Upper lobe of left lung (tissue), 6 donors: Measurements from ENCODE around the gene PTPRJ. TPM values are rescaled to one million over a fixed set of nuclear protein-coding genes. Genes with fewer than 3 reads are reported as not detected.

ENCODE experiments used
- ATAC-seq, 2 donors: fragments of 200-7000 bp; cut with Tn5 transposase; one replicate each; pipeline ENCODE4 v1.9.1; 2022; ENCODE audit warnings: mild to moderate bottlenecking in 2 of 2, moderate library complexity in 2 of 2; ENCODE audit not compliant: low FRiP score in 2 of 2
- DNase-seq, 2 donors: peaks; one replicate each; pipeline ENCODE4 v3.0.0-alpha.2; 2019 to 2020
- H3K27ac ChIP-seq, 4 donors: fragments of 200-600 bp; sonication (generic); one replicate each; pipeline ENCODE4 v1.5.1; 2016 to 2019
- H3K27me3 ChIP-seq, 4 donors: fragments of 200-600 bp; sonication (generic); one replicate each; pipeline ENCODE4 v1.5.1; 2017 to 2019
- H3K36me3 ChIP-seq, 4 donors: fragments of 200-600 bp; sonication (generic); one replicate each; pipeline ENCODE4 v1.5.1; 2016 to 2019
- H3K4me1 ChIP-seq, 4 donors: fragments of 200-600 bp; sonication (generic); one replicate each; pipeline ENCODE4 v1.5.1; 2018 to 2019
- H3K4me3 ChIP-seq, 4 donors: fragments of 200-600 bp; sonication (generic); one replicate each; pipeline ENCODE4 v1.5.1; 2017 to 2019; ENCODE audit warnings: mild to moderate bottlenecking in 2 of 4, moderate library complexity in 1 of 4
- H3K9me3 ChIP-seq, 4 donors: fragments of 200-600 bp; sonication (generic); one replicate each; pipeline ENCODE4 v1.5.1; 2018 to 2019
- CTCF ChIP-seq, 6 experiments: fragments of 450-650 bp in 4 of 6; fragments of 200-600 bp in 2 of 6; sonication (generic) in 2 of 6; IDR thresholded peaks; one replicate each; pipeline ENCODE4 v1.5.1; 2016 to 2019; ENCODE audit warnings: antibody characterized with exemption in 6 of 6
- EP300 ChIP-seq, 4 donors: sonication (generic); formaldehyde crosslinking; IDR thresholded peaks; one replicate each; pipeline ENCODE4 v1.5.1; 2017; ENCODE audit warnings: antibody characterized with exemption in 4 of 4, control low read depth in 2 of 4
- POLR2A ChIP-seq, 4 donors: fragments of 450-650 bp; IDR thresholded peaks; one replicate each; pipeline ENCODE4 v1.5.1; 2016 to 2017; ENCODE audit warnings: antibody characterized with exemption in 4 of 4, mild to moderate bottlenecking in 2 of 4
- POLR2AphosphoS5 ChIP-seq, 2 donors: sonication (generic); formaldehyde crosslinking; IDR thresholded peaks; one replicate each; pipeline ENCODE4 v1.5.1; 2017; ENCODE audit warnings: antibody characterized with exemption in 2 of 2
- WGBS, 2 donors: methylation state at CpG; one replicate each; pipeline ENCODE4 v1.1.5; 2017 to 2018; 5-methylcytosine and 5-hydroxymethylcytosine counted together
- total RNA-seq, 6 donors: library from RNA; depleted of rRNA in 4 of 6; stranded (reverse); fragments of >200 nt in 4 of 6; gene quantifications; one replicate each; pipeline versions ENCODE4 v1.1.0 to v1.2.1, GENCODE V29; 2016 to 2021
- donor health status: DM: no; HTN: no; CAD: no; lungs with moderate emphysema.
- donor health status: DM: no; HTN: yes; CAD: no; lungs with severe emphysema.

The PTPRJ gene
- total RNA-seq, 6 donors from 2014 or later, result 17.9 to 50.4 (median 32.9) TPM

- H3K36me3 ChIP-seq, result no peaks in the 10 kb centered on the region
- ATAC-seq, result no peak
- TF ChIP-seq EP300 (IDR thresholded peaks at IDR 0.05), result no peak
- no peak for TF ChIP-seq CTCF (IDR thresholded peaks at IDR 0.05)
- TF ChIP-seq POLR2AphosphoS5 (IDR thresholded peaks at IDR 0.05), result no peak
- no peak for TF ChIP-seq POLR2A (IDR thresholded peaks at IDR 0.05)
- peaks cover 0 to 3% (median 1%) of the 10 kb centered on the region in 4 donors for H3K4me1 ChIP-seq
- 94 to 96% methylated on average over 4 of the region's 4 CpGs for WGBS, 2 donors
- no peaks in the 10 kb centered on the region for H3K9me3 ChIP-seq
- no peak for DNase-seq
- H3K4me3 ChIP-seq, result no peak overlapping the region
- H3K27ac ChIP-seq, result no peak overlapping the region
- H3K27me3 ChIP-seq, result no peaks in the 10 kb centered on the region
Observed at GRCh38 chr11:47955061-47955755, 25.2 kb upstream of the PTPRJ start.

- H3K4me3 ChIP-seq, result no peak overlapping the region
- WGBS, 2 donors, result 65 to 83% methylated on average over 6 of the region's 6 CpGs
- H3K4me1 ChIP-seq, result no peaks in the 10 kb centered on the region
- H3K36me3 ChIP-seq, result no peaks in the 10 kb centered on the region
- no peaks in the 10 kb centered on the region for H3K9me3 ChIP-seq
- peak in 1 of 2 donors; percentile 66 for ATAC-seq
- TF ChIP-seq POLR2A (IDR thresholded peaks at IDR 0.05), result no peak
- TF ChIP-seq EP300 (IDR thresholded peaks at IDR 0.05), result no peak
- no peak for TF ChIP-seq POLR2AphosphoS5 (IDR thresholded peaks at IDR 0.05)
- no peak for TF ChIP-seq CTCF (IDR thresholded peaks at IDR 0.05)
- no peaks in the 10 kb centered on the region for H3K27me3 ChIP-seq
- DNase-seq, result peak in 1 of 2 donors; percentile 88
- H3K27ac ChIP-seq, result no peak overlapping the region
Observed at GRCh38 chr11:47960015-47960414, 20.3 kb upstream of the PTPRJ start.

GRCh38 chr11:47961383-47961782 is 19.0 kb upstream of the PTPRJ start:
- H3K4me1 ChIP-seq, result no peaks in the 10 kb centered on the region

GRCh38 chr11:47964546-47964945 is 15.8 kb upstream of the PTPRJ start:
- 94 to 95% methylated on average over 6 of the region's 6 CpGs for WGBS, 2 donors
- no peak for DNase-seq
- no peaks in the 10 kb centered on the region for H3K4me1 ChIP-seq

More at GRCh38 chr11:47961383-47961782, 19.0 kb upstream of the PTPRJ start:
- DNase-seq (peak in 1 of 2 donors; percentile 26), ATAC-seq (no peak)
- 95 to 96% methylated on average over 5 of the region's 5 CpGs for WGBS, 2 donors
- Histone ChIP-seq H3K4me3 (no peak overlapping the region), H3K9me3 (no peaks in the 10 kb centered on the region), H3K27me3 (no peaks in the 10 kb centered on the region), H3K27ac (no peak overlapping the region), H3K36me3 (no peaks in the 10 kb centered on the region)
- no peak for TF ChIP-seq POLR2A (IDR thresholded peaks at IDR 0.05)
- TF ChIP-seq CTCF (IDR thresholded peaks at IDR 0.05), result no peak
- no peak for TF ChIP-seq EP300 (IDR thresholded peaks at IDR 0.05)
- TF ChIP-seq POLR2AphosphoS5 (IDR thresholded peaks at IDR 0.05), result no peak

More at GRCh38 chr11:47964546-47964945, 15.8 kb upstream of the PTPRJ start:
- no peaks in the 10 kb centered on the region for H3K9me3 ChIP-seq
- no peak overlapping the region for H3K4me3 ChIP-seq
- no peak overlapping the region for H3K27ac ChIP-seq
- no peak for ATAC-seq
- TF ChIP-seq CTCF (IDR thresholded peaks at IDR 0.05), result no peak
- TF ChIP-seq POLR2A (IDR thresholded peaks at IDR 0.05), result no peak
- TF ChIP-seq POLR2AphosphoS5 (IDR thresholded peaks at IDR 0.05), result no peak
- no peak for TF ChIP-seq EP300 (IDR thresholded peaks at IDR 0.05)
- H3K36me3 ChIP-seq, result no peaks in the 10 kb centered on the region
- H3K27me3 ChIP-seq, result no peaks in the 10 kb centered on the region
